Measurements from ENCODE around the gene CACNA1D.
"Not testable (repeated sequence)": the region's sequence is repeated elsewhere in the genome, so short reads cannot be mapped to it uniquely, and the experiment has no call there.

The CACNA1D gene

GRCh38 chr3:53624061-53624857 lies 129.8 kb downstream of the CACNA1D start:
- no peaks in the 10 kb centered on the region for H3K27me3 ChIP-seq (ENCODE audit: insufficient read depth, low read length)
- peaks cover 14% of the 10 kb centered on the region for H3K4me1 ChIP-seq (ENCODE audit: insufficient read depth, low read length)

GRCh38 chr3:53626876-53627275 lies 132.5 kb downstream of the CACNA1D start:
- Histone ChIP-seq H3K9me3 (ENCODE audit: low read length) (no peaks in the 10 kb centered on the region), H3K27me3 (ENCODE audit: insufficient read depth, low read length) (no peaks in the 10 kb centered on the region), H3K36me3 (ENCODE audit: insufficient read depth, low read length) (no peaks in the 10 kb centered on the region), H2AFZ (ENCODE audit: low read depth, low read length) (no peak overlapping the region), H3K4me1 (ENCODE audit: insufficient read depth, low read length) (peaks cover 29% of the 10 kb centered on the region), H3K4me3 (ENCODE audit: low read length) (no peak overlapping the region)

More at GRCh38 chr3:53624061-53624857, 129.8 kb downstream of the CACNA1D start:
- Histone ChIP-seq H3K36me3 (ENCODE audit: insufficient read depth, low read length) (no peaks in the 10 kb centered on the region), H2AFZ (ENCODE audit: low read depth, low read length) (no peak overlapping the region), H3K4me3 (ENCODE audit: low read length) (no peak overlapping the region), H3K9me3 (ENCODE audit: low read length) (no peaks in the 10 kb centered on the region)

GRCh38 chr3:53628536-53629401 lies 134.4 kb downstream of the CACNA1D start:
- H3K4me1 ChIP-seq (ENCODE audit: insufficient read depth, low read length), result peaks cover 29% of the 10 kb centered on the region
- H3K36me3 ChIP-seq (ENCODE audit: insufficient read depth, low read length), result no peaks in the 10 kb centered on the region
- H2AFZ ChIP-seq (ENCODE audit: low read depth, low read length), result peak overlapping the region; percentile 73
- peak overlapping the region; percentile 12 for H3K4me3 ChIP-seq (ENCODE audit: low read length)
- H3K9me3 ChIP-seq (ENCODE audit: low read length), result peaks cover 2% of the 10 kb centered on the region
- H3K27me3 ChIP-seq (ENCODE audit: insufficient read depth, low read length), result no peaks in the 10 kb centered on the region

- no peaks in the 10 kb centered on the region for H3K36me3 ChIP-seq (ENCODE audit: insufficient read depth, low read length)
- no peaks in the 10 kb centered on the region for H3K27me3 ChIP-seq (ENCODE audit: insufficient read depth, low read length)
- H3K9me3 ChIP-seq (ENCODE audit: low read length), result peaks cover 2% of the 10 kb centered on the region
- peak overlapping the region; percentile 73 for H2AFZ ChIP-seq (ENCODE audit: low read depth, low read length)
- peak overlapping the region; percentile 12 for H3K4me3 ChIP-seq (ENCODE audit: low read length)
- peaks cover 29% of the 10 kb centered on the region for H3K4me1 ChIP-seq (ENCODE audit: insufficient read depth, low read length)
These were observed 135.0 kb downstream of the CACNA1D start for GRCh38 chr3:53629402-53629723.

GRCh38 chr3:53630547-53630946 lies 136.1 kb downstream of the CACNA1D start:
- peaks cover 29% of the 10 kb centered on the region for H3K4me1 ChIP-seq (ENCODE audit: insufficient read depth, low read length)
- H3K27me3 ChIP-seq (ENCODE audit: insufficient read depth, low read length), result no peaks in the 10 kb centered on the region
- H3K36me3 ChIP-seq (ENCODE audit: insufficient read depth, low read length), result no peaks in the 10 kb centered on the region
- H3K9me3 ChIP-seq (ENCODE audit: low read length), result peaks cover 2% of the 10 kb centered on the region
- H2AFZ ChIP-seq (ENCODE audit: low read depth, low read length), result no peak overlapping the region
- no peak overlapping the region for H3K4me3 ChIP-seq (ENCODE audit: low read length)

GRCh38 chr3:53633197-53633787 lies 138.9 kb downstream of the CACNA1D start:
- H3K27me3 ChIP-seq (ENCODE audit: insufficient read depth, low read length), result no peaks in the 10 kb centered on the region
- no peak overlapping the region for H2AFZ ChIP-seq (ENCODE audit: low read depth, low read length)
- no peak overlapping the region for H3K4me3 ChIP-seq (ENCODE audit: low read length)
- no peaks in the 10 kb centered on the region for H3K36me3 ChIP-seq (ENCODE audit: insufficient read depth, low read length)
- H3K4me1 ChIP-seq (ENCODE audit: insufficient read depth, low read length), result peaks cover 25% of the 10 kb centered on the region
- peaks cover 2% of the 10 kb centered on the region for H3K9me3 ChIP-seq (ENCODE audit: low read length)

- Histone ChIP-seq H3K36me3 (ENCODE audit: insufficient read depth, low read length) (no peaks in the 10 kb centered on the region), H3K9me3 (ENCODE audit: low read length) (peaks cover 2% of the 10 kb centered on the region), H3K4me1 (ENCODE audit: insufficient read depth, low read length) (peaks cover 8% of the 10 kb centered on the region), H2AFZ (ENCODE audit: low read depth, low read length) (no peak overlapping the region), H3K27me3 (ENCODE audit: insufficient read depth, low read length) (no peaks in the 10 kb centered on the region), H3K4me3 (ENCODE audit: low read length) (no peak overlapping the region)
These were observed 140.6 kb downstream of the CACNA1D start for GRCh38 chr3:53635041-53635440.

GRCh38 chr3:53638806-53639205 lies 144.4 kb downstream of the CACNA1D start:
- H3K9me3 ChIP-seq (ENCODE audit: low read length); H3K36me3 ChIP-seq (ENCODE audit: insufficient read depth, low read length); H3K27me3 ChIP-seq (ENCODE audit: insufficient read depth, low read length); H3K4me1 ChIP-seq (ENCODE audit: insufficient read depth, low read length); H2AFZ ChIP-seq (ENCODE audit: low read depth, low read length); H3K4me3 ChIP-seq (ENCODE audit: low read length): not testable (repeated sequence)

GRCh38 chr3:53641397-53641796 lies 147.0 kb downstream of the CACNA1D start:
- H3K9me3 ChIP-seq (ENCODE audit: low read length), result no peaks in the 10 kb centered on the region
- no peak overlapping the region for H3K4me3 ChIP-seq (ENCODE audit: low read length)
- no peaks in the 10 kb centered on the region for H3K4me1 ChIP-seq (ENCODE audit: insufficient read depth, low read length)
- no peaks in the 10 kb centered on the region for H3K27me3 ChIP-seq (ENCODE audit: insufficient read depth, low read length)
- no peak overlapping the region for H2AFZ ChIP-seq (ENCODE audit: low read depth, low read length)
- no peaks in the 10 kb centered on the region for H3K36me3 ChIP-seq (ENCODE audit: insufficient read depth, low read length)

- Histone ChIP-seq H3K4me1 (ENCODE audit: insufficient read depth, low read length) (no peaks in the 10 kb centered on the region), H3K4me3 (ENCODE audit: low read length) (no peak overlapping the region), H3K9me3 (ENCODE audit: low read length) (no peaks in the 10 kb centered on the region), H3K27me3 (ENCODE audit: insufficient read depth, low read length) (no peaks in the 10 kb centered on the region), H2AFZ (ENCODE audit: low read depth, low read length) (no peak overlapping the region), H3K36me3 (ENCODE audit: insufficient read depth, low read length) (no peaks in the 10 kb centered on the region)
These were observed 147.8 kb downstream of the CACNA1D start for GRCh38 chr3:53642211-53642610.

- Histone ChIP-seq H3K4me3 (ENCODE audit: low read length) (no peak overlapping the region), H3K4me1 (ENCODE audit: insufficient read depth, low read length) (no peaks in the 10 kb centered on the region), H2AFZ (ENCODE audit: low read depth, low read length) (no peak overlapping the region), H3K36me3 (ENCODE audit: insufficient read depth, low read length) (no peaks in the 10 kb centered on the region), H3K27me3 (ENCODE audit: insufficient read depth, low read length) (no peaks in the 10 kb centered on the region), H3K9me3 (ENCODE audit: low read length) (no peaks in the 10 kb centered on the region)
These were observed 149.3 kb downstream of the CACNA1D start for GRCh38 chr3:53643757-53644156.

GRCh38 chr3:53645754-53646153 lies 151.3 kb downstream of the CACNA1D start:
- Histone ChIP-seq H3K9me3 (ENCODE audit: low read length) (no peaks in the 10 kb centered on the region), H3K27me3 (ENCODE audit: insufficient read depth, low read length) (no peaks in the 10 kb centered on the region), H3K4me3 (ENCODE audit: low read length) (no peak overlapping the region), H2AFZ (ENCODE audit: low read depth, low read length) (no peak overlapping the region), H3K36me3 (ENCODE audit: insufficient read depth, low read length) (no peaks in the 10 kb centered on the region), H3K4me1 (ENCODE audit: insufficient read depth, low read length) (no peaks in the 10 kb centered on the region)

- Histone ChIP-seq H3K4me1 (ENCODE audit: insufficient read depth, low read length) (no peaks in the 10 kb centered on the region), H3K36me3 (ENCODE audit: insufficient read depth, low read length) (no peaks in the 10 kb centered on the region), H3K9me3 (ENCODE audit: low read length) (no peaks in the 10 kb centered on the region), H2AFZ (ENCODE audit: low read depth, low read length) (no peak overlapping the region), H3K4me3 (ENCODE audit: low read length) (no peak overlapping the region), H3K27me3 (ENCODE audit: insufficient read depth, low read length) (no peaks in the 10 kb centered on the region)
These were observed 152.3 kb downstream of the CACNA1D start for GRCh38 chr3:53646723-53647122.

Measured in neuron (in vitro differentiated cells).